Measurements from ENCODE around the gene CFAP300. TPM values are rescaled to one million over a fixed set of nuclear protein-coding genes. Genes with fewer than 3 reads are reported as not detected.

CFAP300 gene
- not detected for total RNA-seq

GRCh38 chr11:102047305-102047924, at the start of gene CFAP300:
TSS of gene CFAP300 (plus strand) at chr11:102047437. CDS start at chr11:102047471, 34 bp downstream.
- CTCF ChIA-PET: no interaction called here
- peaks cover 31% of the 10 kb centered on the region for H3K27me3 Mint-ChIP-seq
- POLR2A ChIA-PET: no interaction called here

GRCh38 chr11:102001657-102002338, 45.4 kb upstream of the CFAP300 start:
- DNase-seq: no peak
- Mint-ChIP-seq H3K27me3 (no peaks in the 10 kb centered on the region), H3K4me1 (no peaks in the 10 kb centered on the region), H3K36me3 (ENCODE audit: low read depth) (no peaks in the 10 kb centered on the region), H3K9me3 (no peaks in the 10 kb centered on the region), H3K4me3 (no peak overlapping the region), H3K27ac (no peak overlapping the region)
- CTCF ChIA-PET: interaction anchor here (0.6 kb wide), 1 partner anchor 649 kb away, joined by 4 read pairs; no protein-coding TSS in a partner anchor
- POLR2A ChIA-PET: no interaction called here

More at GRCh38 chr11:102047305-102047924, at the start of gene CFAP300:
- peak; percentile 55 for DNase-seq
- Mint-ChIP-seq H3K4me1 (peaks cover 10% of the 10 kb centered on the region), H3K27ac (no peak within 1 kb of the TSS), H3K4me3 (peak within 1 kb of the TSS; percentile 51), H3K9me3 (no peaks in the 10 kb centered on the region), H3K36me3 (ENCODE audit: low read depth) (no peaks in the 10 kb centered on the region)

- no peak overlapping the region for H3K27ac Mint-ChIP-seq
- H3K4me3 Mint-ChIP-seq: no peak overlapping the region
- POLR2A ChIA-PET: no interaction called here
- no peaks in the 10 kb centered on the region for H3K9me3 Mint-ChIP-seq
- DNase-seq: no peak
- no peaks in the 10 kb centered on the region for H3K36me3 Mint-ChIP-seq (ENCODE audit: low read depth)
- CTCF ChIA-PET: no interaction called here
- no peaks in the 10 kb centered on the region for H3K27me3 Mint-ChIP-seq
- H3K4me1 Mint-ChIP-seq: no peaks in the 10 kb centered on the region
Observed at GRCh38 chr11:102004220-102004619, 43.0 kb upstream of the CFAP300 start.

GRCh38 chr11:102005306-102005705, 41.9 kb upstream of the CFAP300 start:
- DNase-seq: no peak
- POLR2A ChIA-PET: no interaction called here
- Mint-ChIP-seq H3K27ac (no peak overlapping the region), H3K36me3 (ENCODE audit: low read depth) (no peaks in the 10 kb centered on the region), H3K4me1 (no peaks in the 10 kb centered on the region), H3K4me3 (no peak overlapping the region), H3K9me3 (no peaks in the 10 kb centered on the region), H3K27me3 (peaks cover 8% of the 10 kb centered on the region)
- CTCF ChIA-PET: no interaction called here

GRCh38 chr11:102006835-102007566, 40.2 kb upstream of the CFAP300 start:
- Mint-ChIP-seq H3K36me3 (ENCODE audit: low read depth) (no peaks in the 10 kb centered on the region), H3K27me3 (peaks cover 16% of the 10 kb centered on the region), H3K4me3 (no peak overlapping the region), H3K4me1 (no peaks in the 10 kb centered on the region), H3K9me3 (no peaks in the 10 kb centered on the region), H3K27ac (no peak overlapping the region)
- no peak for DNase-seq
- CTCF ChIA-PET: interaction anchor here (0.6 to 1.7 kb wide), 2 partner anchors 146 to 327 kb away, joined by 3 to 4 read pairs; no protein-coding TSS in a partner anchor
- POLR2A ChIA-PET: interaction anchor here (0.6 kb wide), 1 partner anchor 94 kb away, joined by 3 read pairs; no protein-coding TSS in a partner anchor

GRCh38 chr11:102007567-102008437, 39.4 kb upstream of the CFAP300 start:
- no peaks in the 10 kb centered on the region for H3K9me3 Mint-ChIP-seq
- no peak overlapping the region for H3K27ac Mint-ChIP-seq
- no peak for DNase-seq
- no peak overlapping the region for H3K4me3 Mint-ChIP-seq
- H3K36me3 Mint-ChIP-seq (ENCODE audit: low read depth): no peaks in the 10 kb centered on the region
- H3K4me1 Mint-ChIP-seq: no peaks in the 10 kb centered on the region
- ChIA-PET CTCF (interaction anchor here (0.6 to 1.7 kb wide), 3 partner anchors 9 to 326 kb away, joined by 3 to 4 read pairs (median 3); no protein-coding TSS in a partner anchor), POLR2A (interaction anchor here (0.5 to 0.6 kb wide), 2 partner anchors 95 to 117 kb away, joined by 3 to 4 read pairs; no protein-coding TSS in a partner anchor)
- H3K27me3 Mint-ChIP-seq: peaks cover 16% of the 10 kb centered on the region

GRCh38 chr11:102010776-102011494, 36.3 kb upstream of the CFAP300 start:
- Mint-ChIP-seq H3K4me1 (no peaks in the 10 kb centered on the region), H3K9me3 (no peaks in the 10 kb centered on the region), H3K27ac (no peak overlapping the region), H3K27me3 (peaks cover 16% of the 10 kb centered on the region), H3K4me3 (no peak overlapping the region), H3K36me3 (ENCODE audit: low read depth) (no peaks in the 10 kb centered on the region)
- ChIA-PET CTCF (no interaction called here), POLR2A (no interaction called here)
- DNase-seq: no peak

- H3K27ac Mint-ChIP-seq: no peak overlapping the region
- peak; percentile 21 for DNase-seq
- ChIA-PET CTCF (no interaction called here), POLR2A (no interaction called here)
- no peak overlapping the region for H3K4me3 Mint-ChIP-seq
- peaks cover 16% of the 10 kb centered on the region for H3K27me3 Mint-ChIP-seq
- H3K4me1 Mint-ChIP-seq: no peaks in the 10 kb centered on the region
- no peaks in the 10 kb centered on the region for H3K36me3 Mint-ChIP-seq (ENCODE audit: low read depth)
- no peaks in the 10 kb centered on the region for H3K9me3 Mint-ChIP-seq
Observed at GRCh38 chr11:102012946-102013345, 34.3 kb upstream of the CFAP300 start.

GRCh38 chr11:102014756-102015155, 32.5 kb upstream of the CFAP300 start:
- ChIA-PET POLR2A (no interaction called here), CTCF (no interaction called here)
- Mint-ChIP-seq H3K36me3 (ENCODE audit: low read depth) (no peaks in the 10 kb centered on the region), H3K4me3 (no peak overlapping the region), H3K9me3 (no peaks in the 10 kb centered on the region), H3K4me1 (no peaks in the 10 kb centered on the region), H3K27ac (no peak overlapping the region), H3K27me3 (peaks cover 14% of the 10 kb centered on the region)
- DNase-seq: no peak

GRCh38 chr11:102017026-102017425, 30.2 kb upstream of the CFAP300 start:
- POLR2A ChIA-PET: no interaction called here
- CTCF ChIA-PET: interaction anchor here (0.9 kb wide), 1 partner anchor 9 kb away, joined by 3 read pairs; no protein-coding TSS in a partner anchor
- Mint-ChIP-seq H3K27me3 (no peaks in the 10 kb centered on the region), H3K4me1 (no peaks in the 10 kb centered on the region), H3K36me3 (ENCODE audit: low read depth) (no peaks in the 10 kb centered on the region), H3K4me3 (no peak overlapping the region), H3K9me3 (no peaks in the 10 kb centered on the region), H3K27ac (no peak overlapping the region)
- DNase-seq: no peak

- Mint-ChIP-seq H3K4me3 (no peak overlapping the region), H3K4me1 (no peaks in the 10 kb centered on the region)
- CTCF ChIA-PET: no interaction called here
Observed at GRCh38 chr11:102026217-102026616, 21.0 kb upstream of the CFAP300 start.

GRCh38 chr11:102026959-102027358, 20.3 kb upstream of the CFAP300 start:
- ChIA-PET POLR2A (no interaction called here), CTCF (no interaction called here)
- no peaks in the 10 kb centered on the region for H3K4me1 Mint-ChIP-seq
- no peak overlapping the region for H3K27ac Mint-ChIP-seq
- DNase-seq: no peak
- peaks cover 9% of the 10 kb centered on the region for H3K27me3 Mint-ChIP-seq
- H3K9me3 Mint-ChIP-seq: no peaks in the 10 kb centered on the region
- H3K4me3 Mint-ChIP-seq: no peak overlapping the region
- no peaks in the 10 kb centered on the region for H3K36me3 Mint-ChIP-seq (ENCODE audit: low read depth)

More at GRCh38 chr11:102026217-102026616, 21.0 kb upstream of the CFAP300 start:
- no peak for DNase-seq
- Mint-ChIP-seq H3K27ac (no peak overlapping the region), H3K9me3 (no peaks in the 10 kb centered on the region), H3K27me3 (peaks cover 9% of the 10 kb centered on the region), H3K36me3 (ENCODE audit: low read depth) (no peaks in the 10 kb centered on the region)
- POLR2A ChIA-PET: no interaction called here

Measured in activated CD4-positive, alpha-beta T cell treated with anti-CD3 and anti-CD28 coated beads, Interleukin-2, amount 10 ng/mL, durations not matched to agents 7 days and 5 days (primary cell).